Neural progenitor cell (in vitro differentiated cells): ENCODE results near the gene PDCD1.

Experiments
- CTCF ChIP-seq: fragments of 200-600 bp; sonication (generic); IDR thresholded peaks from 2 replicates; pipeline ENCODE4 v1.5.1; 2017; ENCODE audit warnings: antibody characterized with exemption, mild to moderate bottlenecking
- EZH2 ChIP-seq: fragments of 200-600 bp; sonication (generic); IDR thresholded peaks from 2 replicates; pipeline ENCODE4 v1.6.1; 2017; ENCODE audit warnings: antibody characterized with exemption, mild to moderate bottlenecking, moderate library complexity

DNA sequence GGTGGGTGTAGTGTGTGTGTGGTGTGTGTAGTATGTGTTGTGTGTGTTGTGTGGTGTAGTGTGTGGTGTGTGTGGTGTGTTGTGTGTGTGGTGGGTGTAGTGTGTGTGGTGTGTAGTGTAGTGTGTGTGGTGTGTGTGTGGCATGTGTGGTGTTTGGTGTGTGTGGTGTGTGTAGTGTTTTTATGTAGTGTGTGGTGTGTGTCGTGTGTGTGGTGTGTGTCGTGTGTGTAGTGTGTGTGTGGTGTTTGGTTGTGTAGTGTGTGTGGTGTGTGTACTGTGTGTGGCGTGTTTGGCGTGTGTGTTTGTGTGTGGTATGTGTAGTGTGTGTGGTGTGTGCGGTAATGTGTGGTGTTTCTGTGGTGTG lies 6.1 kb upstream of the PDCD1 start:
- no peak for TF ChIP-seq CTCF
- no peak for TF ChIP-seq EZH2
